NB4 (cell line): ENCODE measurements around the gene DPEP3.

Experiments
- CTCF ChIP-seq: IDR thresholded peaks from one replicate; pipeline ENCODE4 v1.5.1; 2012; ENCODE audit warnings: low read depth, low read length
- POLR2A ChIP-seq: IDR thresholded peaks from 2 replicates; pipeline ENCODE4 v1.6.1; 2011; ENCODE audit warnings: mild to moderate bottlenecking; ENCODE audit not compliant: insufficient read length; ENCODE audit errors: extremely low read depth

- TF ChIP-seq CTCF: no peak
- no peak for TF ChIP-seq POLR2A
These were observed 15.7 kb downstream of the DPEP3 start for GRCh38 chr16:67964477-67965131.
